GM13977 (cell line): Measurements from ENCODE around the gene SCT.

ENCODE experiments used
- DNase-seq: peaks from one replicate; pipeline ENCODE4 v3.0.0; 2012; ENCODE audit warnings: low spot score
- CTCF ChIP-seq: IDR thresholded peaks from 2 replicates; pipeline ENCODE4 v1.5.1; 2012; ENCODE audit warnings: mild to moderate bottlenecking, control low read depth; ENCODE audit not compliant: insufficient read depth; ENCODE audit errors: extremely low read depth, missing control alignments
- in situ Hi-C: fragments of 300-500 bp; cut with MboI; formaldehyde crosslinking; loops from one replicate; pipeline ENCODE4 v1.12.0; 2022; ENCODE audit warnings: low sequenced_read_pairs, low pct_unique_long_range_greater_than_20kb, mixed read lengths, inconsistent platforms; ENCODE audit not compliant: unreplicated experiment

SCT gene

GRCh38 chr11:630871-631270 lies 3.9 kb upstream of the SCT start:
- no peak for TF ChIP-seq CTCF
- in situ Hi-C loops = no loop called here
- DNase-seq = no peak

GRCh38 chr11:629237-629583 lies 2.2 kb upstream of the SCT start:
- DNase-seq = no peak
- in situ Hi-C loops = no loop called here
- no peak for TF ChIP-seq CTCF

- no peak for TF ChIP-seq CTCF
- no peak for DNase-seq
- in situ Hi-C loops = no loop called here
These were observed 1.1 kb upstream of the SCT start for GRCh38 chr11:628056-628455.

GRCh38 chr11:627308-627576 lies 261 bp upstream of the SCT start:
- in situ Hi-C loops = no loop called here
- no peak for TF ChIP-seq CTCF
- DNase-seq = no peak

GRCh38 chr11:625636-626268 lies 1.2 kb downstream of the SCT start:
- no peak for DNase-seq
- in situ Hi-C loops = no loop called here
- no peak for TF ChIP-seq CTCF

GRCh38 chr11:624705-625635 lies 2.0 kb downstream of the SCT start, which contains the start of gene CDHR5:
TSS of gene CDHR5 (minus strand) at chr11:624955. CDS start at chr11:624902, 53 bp downstream.
- in situ Hi-C loops = no loop called here
- TF ChIP-seq CTCF = no peak
- no peak for DNase-seq
